Effector memory CD4-positive, alpha-beta T cell (primary cell): ENCODE results near the gene SH3PXD2A.

ENCODE experiments used
- DNase-seq, 3 donors: peaks; one replicate each; pipeline ENCODE4 v3.0.0-alpha.2; 2020
- H3K27ac ChIP-seq: 2 replicates; pipeline ENCODE4 v1.7.0; 2013; ENCODE audit warnings: mild to moderate bottlenecking, low read length, moderate library complexity; ENCODE audit not compliant: insufficient read depth, poor library complexity, severe bottlenecking
- H3K27me3 ChIP-seq: replicated peaks from 2 replicates; pipeline ENCODE4 v1.7.0; 2013; ENCODE audit warnings: mild to moderate bottlenecking, low read length; ENCODE audit not compliant: insufficient read depth, control insufficient read depth, poor library complexity, severe bottlenecking
- H3K36me3 ChIP-seq: 2 replicates; pipeline ENCODE4 v1.7.0; 2013; ENCODE audit warnings: mild to moderate bottlenecking, low read length, moderate library complexity; ENCODE audit not compliant: control insufficient read depth, insufficient read depth
- H3K4me1 ChIP-seq: 2 replicates; pipeline ENCODE4 v1.7.0; 2013; ENCODE audit warnings: low read length, mild to moderate bottlenecking; ENCODE audit not compliant: control insufficient read depth, insufficient read depth, poor library complexity, severe bottlenecking
- H3K4me3 ChIP-seq: 2 replicates; pipeline ENCODE4 v1.7.0; 2013; ENCODE audit warnings: low read length, low read depth, mild to moderate bottlenecking; ENCODE audit not compliant: insufficient read depth, poor library complexity, severe bottlenecking
- H3K9me3 ChIP-seq: 2 replicates; pipeline ENCODE4 v1.7.0; 2013; ENCODE audit warnings: mild to moderate bottlenecking, low read length, moderate library complexity; ENCODE audit not compliant: control insufficient read depth

The SH3PXD2A gene

GRCh38 chr10:103835096-103836050, 20.0 kb downstream of the SH3PXD2A start:
- Histone ChIP-seq H3K9me3 (no peaks in the 10 kb centered on the region), H3K27ac (no peak overlapping the region), H3K4me1 (no peaks in the 10 kb centered on the region), H3K27me3 (no peaks in the 10 kb centered on the region), H3K4me3 (no peak overlapping the region), H3K36me3 (no peaks in the 10 kb centered on the region)
- no peak for DNase-seq

DNA sequence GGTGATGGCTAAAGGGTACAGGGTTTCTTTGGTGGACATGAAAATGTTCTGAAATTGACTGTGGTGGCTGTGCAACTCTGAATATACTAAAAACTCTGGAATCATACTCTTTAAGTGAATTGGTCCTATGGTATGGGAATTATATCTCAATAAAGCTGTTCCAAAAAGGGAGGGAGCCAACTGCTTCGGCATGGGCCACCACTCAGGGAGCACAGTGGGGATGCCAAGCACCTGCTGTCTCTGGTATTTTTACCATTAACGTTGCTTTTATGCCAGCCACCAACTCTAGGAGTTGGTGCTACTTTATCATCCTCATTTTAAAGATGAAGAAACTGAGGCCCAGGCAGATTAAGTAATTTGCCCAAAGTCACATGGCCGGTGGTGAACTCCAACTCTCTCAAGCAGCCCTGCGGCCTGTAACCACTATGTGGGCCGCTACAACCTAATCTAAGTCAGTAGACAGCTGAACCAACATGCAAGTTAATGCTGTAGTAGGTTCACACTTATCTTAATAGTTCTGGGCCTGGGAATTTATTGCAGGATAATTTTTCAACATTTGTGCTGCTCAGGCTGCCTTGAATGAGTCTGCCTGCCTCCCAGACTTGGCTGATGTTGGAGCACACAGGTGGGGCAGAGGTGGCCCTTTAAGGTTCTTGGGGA, 20.8 kb downstream of the SH3PXD2A start:
- Histone ChIP-seq H3K9me3 (no peaks in the 10 kb centered on the region), H3K27me3 (no peaks in the 10 kb centered on the region), H3K4me3 (no peak overlapping the region), H3K27ac (no peak overlapping the region), H3K4me1 (no peaks in the 10 kb centered on the region), H3K36me3 (no peaks in the 10 kb centered on the region)
- DNase-seq: no peak

DNA sequence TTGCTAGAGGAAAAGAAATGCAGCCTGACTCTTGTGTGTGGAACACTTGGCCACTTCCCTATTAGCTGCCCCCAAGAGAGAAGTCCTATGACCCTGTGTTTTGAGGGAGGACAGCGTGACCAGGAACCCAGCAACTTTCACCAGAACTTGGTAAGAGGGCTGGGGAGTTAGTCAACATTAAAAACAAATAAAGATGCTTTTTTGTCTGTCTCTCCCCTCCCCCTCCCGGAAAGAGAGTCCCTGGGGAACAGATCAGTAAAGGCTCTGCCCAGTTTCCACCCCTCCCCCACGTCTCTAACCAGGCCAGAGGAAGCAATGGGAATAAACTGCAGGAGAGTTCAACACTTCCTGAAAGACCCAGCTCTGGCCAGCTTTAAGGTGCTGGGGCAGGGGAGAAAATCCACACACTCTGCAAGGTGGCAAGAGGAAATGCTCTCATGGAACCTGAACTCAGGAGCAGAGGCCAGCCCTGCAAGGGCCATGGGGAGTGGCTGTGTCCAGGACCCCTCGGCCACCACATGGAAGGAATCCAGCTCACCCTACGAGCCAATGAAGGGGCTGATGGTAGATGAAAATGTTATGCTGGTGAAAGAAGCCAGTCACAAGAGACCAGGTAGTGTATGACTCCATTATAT, 21.5 kb downstream of the SH3PXD2A start:
- DNase-seq: no peak
- Histone ChIP-seq H3K36me3 (no peaks in the 10 kb centered on the region), H3K9me3 (no peaks in the 10 kb centered on the region), H3K27me3 (no peaks in the 10 kb centered on the region), H3K4me1 (no peaks in the 10 kb centered on the region), H3K4me3 (no peak overlapping the region), H3K27ac (no peak overlapping the region)

DNA sequence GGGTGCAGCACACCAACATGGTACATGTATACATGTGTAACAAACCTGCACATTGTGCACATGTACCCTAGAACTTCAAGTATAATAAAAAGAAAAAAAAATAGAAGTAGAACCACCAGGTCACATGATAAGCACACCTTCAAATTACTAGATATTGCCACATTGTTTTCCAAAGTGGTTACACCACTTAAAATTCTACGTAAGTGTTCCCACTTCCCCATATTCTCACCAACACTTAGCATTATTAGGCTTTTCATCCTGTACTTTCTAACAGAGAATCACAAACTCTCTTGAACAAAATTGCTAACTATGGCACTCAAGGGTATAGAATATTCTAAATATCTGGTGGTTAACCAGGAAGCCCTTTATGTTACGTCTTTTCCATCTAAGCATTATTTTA, 22.6 kb downstream of the SH3PXD2A start:
- DNase-seq: no peak
- H3K27ac ChIP-seq: no peak overlapping the region
- H3K4me3 ChIP-seq: no peak overlapping the region
- H3K27me3 ChIP-seq: no peaks in the 10 kb centered on the region
- no peaks in the 10 kb centered on the region for H3K9me3 ChIP-seq
- H3K36me3 ChIP-seq: no peaks in the 10 kb centered on the region
- H3K4me1 ChIP-seq: no peaks in the 10 kb centered on the region

GRCh38 chr10:103829838-103830465, 25.4 kb downstream of the SH3PXD2A start:
- Histone ChIP-seq H3K4me1 (no peaks in the 10 kb centered on the region), H3K36me3 (no peaks in the 10 kb centered on the region)
- DNase-seq: no peak

GRCh38 chr10:103829278-103829677, 26.1 kb downstream of the SH3PXD2A start:
- no peak overlapping the region for H3K27ac ChIP-seq
- no peaks in the 10 kb centered on the region for H3K4me1 ChIP-seq
- H3K36me3 ChIP-seq: no peaks in the 10 kb centered on the region
- H3K4me3 ChIP-seq: no peak overlapping the region
- no peak for DNase-seq
- no peaks in the 10 kb centered on the region for H3K27me3 ChIP-seq
- no peaks in the 10 kb centered on the region for H3K9me3 ChIP-seq

More at GRCh38 chr10:103829838-103830465, 25.4 kb downstream of the SH3PXD2A start:
- Histone ChIP-seq H3K4me3 (no peak overlapping the region), H3K9me3 (no peaks in the 10 kb centered on the region), H3K27ac (no peak overlapping the region), H3K27me3 (no peaks in the 10 kb centered on the region)

- no peak overlapping the region for H3K4me3 ChIP-seq
- H3K4me1 ChIP-seq: no peaks in the 10 kb centered on the region
- no peaks in the 10 kb centered on the region for H3K9me3 ChIP-seq
- H3K27ac ChIP-seq: no peak overlapping the region
- H3K27me3 ChIP-seq: no peaks in the 10 kb centered on the region
- H3K36me3 ChIP-seq: no peaks in the 10 kb centered on the region
- DNase-seq: no peak
Measured at GRCh38 chr10:103828587-103829197, 26.7 kb downstream of the SH3PXD2A start.

- Histone ChIP-seq H3K27ac (no peak overlapping the region), H3K9me3 (no peaks in the 10 kb centered on the region), H3K27me3 (no peaks in the 10 kb centered on the region), H3K4me3 (no peak overlapping the region), H3K4me1 (no peaks in the 10 kb centered on the region), H3K36me3 (no peaks in the 10 kb centered on the region)
- DNase-seq: no peak
Measured at GRCh38 chr10:103828107-103828506, 27.3 kb downstream of the SH3PXD2A start.

GRCh38 chr10:103826885-103827284, 28.5 kb downstream of the SH3PXD2A start:
- DNase-seq: no peak
- no peak overlapping the region for H3K27ac ChIP-seq
- H3K9me3 ChIP-seq: no peaks in the 10 kb centered on the region

More at GRCh38 chr10:103826885-103827284, 28.5 kb downstream of the SH3PXD2A start:
- Histone ChIP-seq H3K27me3 (no peaks in the 10 kb centered on the region), H3K4me3 (no peak overlapping the region), H3K4me1 (no peaks in the 10 kb centered on the region), H3K36me3 (no peaks in the 10 kb centered on the region)
